Tibial nerve (tissue), 3 donors: ENCODE data around the gene NCKAP1.

Source experiments
- POLR2A ChIP-seq, 2 donors: fragments of 450-650 bp; IDR thresholded peaks; one replicate each; pipeline ENCODE4 v1.6.1; 2017; ENCODE audit warnings: antibody characterized with exemption in 2 of 2, mild to moderate bottlenecking in 2 of 2, moderate library complexity in 2 of 2
- TF ChIP-seq, protein P1 (sequence below), 5 experiments: fragments of 200-600 bp in 3 of 5; fragments of 450-650 bp in 2 of 5; sonication (generic) in 3 of 5; IDR thresholded peaks; one replicate each; pipeline ENCODE4 v1.5.1; 2016 to 2019; ENCODE audit warnings: antibody characterized with exemption in 5 of 5, mild to moderate bottlenecking in 3 of 5, moderate library complexity in 2 of 5

DNA sequence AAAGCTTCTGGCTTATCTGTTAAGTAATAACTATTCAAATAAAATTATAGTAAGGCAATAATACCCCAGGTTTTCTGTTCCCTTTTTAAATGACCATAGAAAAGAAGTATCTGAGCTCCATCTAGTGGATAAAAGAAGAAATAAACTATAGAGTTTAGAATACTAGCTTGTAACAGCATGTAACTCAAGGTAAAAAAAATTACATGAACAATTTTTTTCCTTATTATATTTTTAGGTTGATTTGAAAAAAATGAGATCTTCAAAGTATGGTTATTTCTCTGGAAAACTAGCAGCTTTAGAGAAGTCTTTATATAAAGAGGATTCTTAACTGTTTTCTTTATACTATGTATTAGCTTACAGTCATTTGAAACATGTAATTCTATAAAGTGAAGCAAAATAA, 58.1 kb downstream of the NCKAP1 start:
- TF ChIP-seq, protein P1, sequence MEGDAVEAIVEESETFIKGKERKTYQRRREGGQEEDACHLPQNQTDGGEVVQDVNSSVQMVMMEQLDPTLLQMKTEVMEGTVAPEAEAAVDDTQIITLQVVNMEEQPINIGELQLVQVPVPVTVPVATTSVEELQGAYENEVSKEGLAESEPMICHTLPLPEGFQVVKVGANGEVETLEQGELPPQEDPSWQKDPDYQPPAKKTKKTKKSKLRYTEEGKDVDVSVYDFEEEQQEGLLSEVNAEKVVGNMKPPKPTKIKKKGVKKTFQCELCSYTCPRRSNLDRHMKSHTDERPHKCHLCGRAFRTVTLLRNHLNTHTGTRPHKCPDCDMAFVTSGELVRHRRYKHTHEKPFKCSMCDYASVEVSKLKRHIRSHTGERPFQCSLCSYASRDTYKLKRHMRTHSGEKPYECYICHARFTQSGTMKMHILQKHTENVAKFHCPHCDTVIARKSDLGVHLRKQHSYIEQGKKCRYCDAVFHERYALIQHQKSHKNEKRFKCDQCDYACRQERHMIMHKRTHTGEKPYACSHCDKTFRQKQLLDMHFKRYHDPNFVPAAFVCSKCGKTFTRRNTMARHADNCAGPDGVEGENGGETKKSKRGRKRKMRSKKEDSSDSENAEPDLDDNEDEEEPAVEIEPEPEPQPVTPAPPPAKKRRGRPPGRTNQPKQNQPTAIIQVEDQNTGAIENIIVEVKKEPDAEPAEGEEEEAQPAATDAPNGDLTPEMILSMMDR (IDR thresholded peaks at IDR 0.05), result peak; percentile 36 to 62 (median 56)
- no peak for TF ChIP-seq POLR2A (IDR thresholded peaks at IDR 0.05)
